Stimulated activated memory B cell treated with anti-CD40 and anti-IgM and Interleukin-4, amounts not matched to agents 10 μg/mL and 1 μg/mL and 100 μg/mL, for 72 hours (primary cell): ENCODE data around the gene ITPR2.

Experiments used
- ATAC-seq: fragments of 150-1000 bp; cut with Tn5 transposase; 2 replicates; pipeline ENCODE4 v1.10.0; 2021
- H3K27ac Mint-ChIP-seq: one replicate; pipeline ENCODE4 v1.8.0; 2022; ENCODE audit warnings: mild to moderate bottlenecking, mixed read lengths
- H3K27me3 Mint-ChIP-seq: one replicate; pipeline ENCODE4 v1.8.0; 2022; ENCODE audit warnings: mixed read lengths
- H3K36me3 Mint-ChIP-seq: one replicate; pipeline ENCODE4 v1.8.0; 2022; ENCODE audit warnings: mixed read lengths
- H3K4me1 Mint-ChIP-seq: one replicate; pipeline ENCODE4 v1.8.0; 2022; ENCODE audit warnings: mixed read lengths
- H3K4me3 Mint-ChIP-seq: one replicate; pipeline ENCODE4 v1.8.0; 2022; ENCODE audit warnings: mild to moderate bottlenecking, moderate library complexity, mixed read lengths
- H3K9me3 Mint-ChIP-seq: one replicate; pipeline ENCODE4 v1.8.0; 2022; ENCODE audit warnings: mixed read lengths

ITPR2 gene

GRCh38 chr12:26469421-26470180, 363.4 kb downstream of the ITPR2 start:
- Mint-ChIP-seq H3K4me1 (peaks cover 54% of the 10 kb centered on the region), H3K9me3 (no peaks in the 10 kb centered on the region), H3K27me3 (no peaks in the 10 kb centered on the region), H3K27ac (peak overlapping the region; percentile 26), H3K4me3 (no peak overlapping the region), H3K36me3 (peaks cover 23% of the 10 kb centered on the region)
- no peak for ATAC-seq

- Mint-ChIP-seq H3K9me3 (no peaks in the 10 kb centered on the region), H3K4me1 (peaks cover 35% of the 10 kb centered on the region), H3K27me3 (no peaks in the 10 kb centered on the region), H3K4me3 (no peak overlapping the region), H3K36me3 (peaks cover 25% of the 10 kb centered on the region), H3K27ac (no peak overlapping the region)
- ATAC-seq, result no peak
These were observed 365.6 kb downstream of the ITPR2 start for GRCh38 chr12:26467351-26467750.

GRCh38 chr12:26466726-26467125, 366.3 kb downstream of the ITPR2 start:
- H3K36me3 Mint-ChIP-seq, result peaks cover 25% of the 10 kb centered on the region
- H3K4me1 Mint-ChIP-seq, result peaks cover 29% of the 10 kb centered on the region
- no peaks in the 10 kb centered on the region for H3K27me3 Mint-ChIP-seq
- H3K9me3 Mint-ChIP-seq, result no peaks in the 10 kb centered on the region
- no peak for ATAC-seq
- no peak overlapping the region for H3K27ac Mint-ChIP-seq
- no peak overlapping the region for H3K4me3 Mint-ChIP-seq

GRCh38 chr12:26465419-26466097, 367.4 kb downstream of the ITPR2 start:
- Mint-ChIP-seq H3K27me3 (no peaks in the 10 kb centered on the region), H3K4me1 (peaks cover 20% of the 10 kb centered on the region), H3K36me3 (peaks cover 25% of the 10 kb centered on the region), H3K27ac (peak overlapping the region; percentile 5), H3K9me3 (no peaks in the 10 kb centered on the region), H3K4me3 (no peak overlapping the region)
- no peak for ATAC-seq

- H3K36me3 Mint-ChIP-seq, result peaks cover 45% of the 10 kb centered on the region
- no peaks in the 10 kb centered on the region for H3K9me3 Mint-ChIP-seq
- ATAC-seq, result peak; percentile 73
- peaks cover 14% of the 10 kb centered on the region for H3K4me1 Mint-ChIP-seq
- no peaks in the 10 kb centered on the region for H3K27me3 Mint-ChIP-seq
- no peak overlapping the region for H3K4me3 Mint-ChIP-seq
- H3K27ac Mint-ChIP-seq, result no peak overlapping the region
These were observed 371.2 kb downstream of the ITPR2 start for GRCh38 chr12:26461776-26462175.

GRCh38 chr12:26460361-26460760, 372.6 kb downstream of the ITPR2 start:
- H3K36me3 Mint-ChIP-seq, result peaks cover 49% of the 10 kb centered on the region
- no peaks in the 10 kb centered on the region for H3K27me3 Mint-ChIP-seq
- no peak overlapping the region for H3K4me3 Mint-ChIP-seq
- H3K4me1 Mint-ChIP-seq, result peaks cover 14% of the 10 kb centered on the region
- ATAC-seq, result no peak
- no peaks in the 10 kb centered on the region for H3K9me3 Mint-ChIP-seq
- H3K27ac Mint-ChIP-seq, result no peak overlapping the region

GRCh38 chr12:26455936-26456574, 376.9 kb downstream of the ITPR2 start:
- Mint-ChIP-seq H3K27me3 (no peaks in the 10 kb centered on the region), H3K4me1 (peaks cover 7% of the 10 kb centered on the region), H3K27ac (no peak overlapping the region), H3K36me3 (peaks cover 50% of the 10 kb centered on the region), H3K4me3 (no peak overlapping the region), H3K9me3 (no peaks in the 10 kb centered on the region)
- no peak for ATAC-seq

- Mint-ChIP-seq H3K27ac (no peak overlapping the region), H3K36me3 (peaks cover 47% of the 10 kb centered on the region), H3K27me3 (no peaks in the 10 kb centered on the region), H3K4me3 (no peak overlapping the region), H3K9me3 (no peaks in the 10 kb centered on the region), H3K4me1 (no peaks in the 10 kb centered on the region)
- ATAC-seq, result no peak
These were observed 379.7 kb downstream of the ITPR2 start for GRCh38 chr12:26453246-26453645.

- Mint-ChIP-seq H3K27ac (no peak overlapping the region), H3K4me3 (no peak overlapping the region), H3K27me3 (no peaks in the 10 kb centered on the region), H3K36me3 (peaks cover 39% of the 10 kb centered on the region), H3K4me1 (no peaks in the 10 kb centered on the region), H3K9me3 (no peaks in the 10 kb centered on the region)
- no peak for ATAC-seq
These were observed 380.5 kb downstream of the ITPR2 start for GRCh38 chr12:26452511-26452910.

GRCh38 chr12:26451763-26452162, 381.2 kb downstream of the ITPR2 start:
- no peaks in the 10 kb centered on the region for H3K4me1 Mint-ChIP-seq
- ATAC-seq, result no peak
- no peak overlapping the region for H3K27ac Mint-ChIP-seq
- peaks cover 32% of the 10 kb centered on the region for H3K36me3 Mint-ChIP-seq
- H3K9me3 Mint-ChIP-seq, result no peaks in the 10 kb centered on the region
- no peak overlapping the region for H3K4me3 Mint-ChIP-seq
- no peaks in the 10 kb centered on the region for H3K27me3 Mint-ChIP-seq

GRCh38 chr12:26445909-26446308, 387.1 kb downstream of the ITPR2 start:
- no peak for ATAC-seq

GRCh38 chr12:26443309-26443708, 389.7 kb downstream of the ITPR2 start:
- no peaks in the 10 kb centered on the region for H3K9me3 Mint-ChIP-seq
- no peak overlapping the region for H3K4me3 Mint-ChIP-seq

More at GRCh38 chr12:26445909-26446308, 387.1 kb downstream of the ITPR2 start:
- no peak overlapping the region for H3K4me3 Mint-ChIP-seq
- H3K36me3 Mint-ChIP-seq, result peaks cover 46% of the 10 kb centered on the region
- H3K27ac Mint-ChIP-seq, result no peak overlapping the region
- no peaks in the 10 kb centered on the region for H3K9me3 Mint-ChIP-seq
- peaks cover 16% of the 10 kb centered on the region for H3K4me1 Mint-ChIP-seq
- H3K27me3 Mint-ChIP-seq, result no peaks in the 10 kb centered on the region

GRCh38 chr12:26441434-26441833, 391.6 kb downstream of the ITPR2 start:
- no peaks in the 10 kb centered on the region for H3K9me3 Mint-ChIP-seq
- H3K27ac Mint-ChIP-seq, result peak overlapping the region; percentile 38
- H3K36me3 Mint-ChIP-seq, result peaks cover 35% of the 10 kb centered on the region
- no peaks in the 10 kb centered on the region for H3K27me3 Mint-ChIP-seq
- no peak for ATAC-seq
- no peak overlapping the region for H3K4me3 Mint-ChIP-seq
- peaks cover 16% of the 10 kb centered on the region for H3K4me1 Mint-ChIP-seq

More at GRCh38 chr12:26443309-26443708, 389.7 kb downstream of the ITPR2 start:
- peaks cover 16% of the 10 kb centered on the region for H3K4me1 Mint-ChIP-seq
- no peak for ATAC-seq
- H3K36me3 Mint-ChIP-seq, result peaks cover 35% of the 10 kb centered on the region
- H3K27me3 Mint-ChIP-seq, result no peaks in the 10 kb centered on the region
- H3K27ac Mint-ChIP-seq, result peak overlapping the region; percentile 9

GRCh38 chr12:26435069-26435404, 398.0 kb downstream of the ITPR2 start:
- no peaks in the 10 kb centered on the region for H3K27me3 Mint-ChIP-seq
- H3K36me3 Mint-ChIP-seq, result peaks cover 21% of the 10 kb centered on the region
- no peak for ATAC-seq
- peaks cover 7% of the 10 kb centered on the region for H3K4me1 Mint-ChIP-seq
- no peaks in the 10 kb centered on the region for H3K9me3 Mint-ChIP-seq
- H3K4me3 Mint-ChIP-seq, result no peak overlapping the region
- peak overlapping the region; percentile 60 for H3K27ac Mint-ChIP-seq

- Mint-ChIP-seq H3K4me1 (peaks cover 7% of the 10 kb centered on the region), H3K9me3 (no peaks in the 10 kb centered on the region), H3K27me3 (no peaks in the 10 kb centered on the region), H3K4me3 (no peak overlapping the region), H3K27ac (peak overlapping the region; percentile 60), H3K36me3 (peaks cover 21% of the 10 kb centered on the region)
- peak; percentile 64 for ATAC-seq
These were observed 398.5 kb downstream of the ITPR2 start for GRCh38 chr12:26434299-26435068.
